GM23338 (cell line): ENCODE data around the gene LANCL3.

ENCODE experiments used
- CREB1 ChIP-seq: fragments of 250-450 bp; sonication (Bioruptor Pico); IDR thresholded peaks from 2 replicates; pipeline ENCODE4 v1.5.0; 2020; ENCODE audit warnings: low read depth, mild to moderate bottlenecking, moderate library complexity
- EZH2 ChIP-seq: fragments of 200-600 bp; sonication (generic); IDR thresholded peaks from one replicate; pipeline ENCODE4 v1.8.0; 2017; ENCODE audit warnings: antibody characterized with exemption, mild to moderate bottlenecking, low read depth; ENCODE audit not compliant: unreplicated experiment
- JUNB ChIP-seq: IDR thresholded peaks from one replicate; pipeline ENCODE4 v1.6.1; 2016; ENCODE audit warnings: antibody characterized with exemption; ENCODE audit not compliant: unreplicated experiment
- NANOG ChIP-seq: IDR thresholded peaks from 2 replicates; pipeline ENCODE4 v1.6.1; 2016; ENCODE audit warnings: antibody characterized with exemption, borderline replicate concordance
- ZNF114 ChIP-seq: fragments of 250-450 bp; sonication (Bioruptor Pico); IDR thresholded peaks from 2 replicates; pipeline ENCODE4 v1.5.0; 2020; ENCODE audit warnings: mild to moderate bottlenecking, moderate library complexity
- TF ChIP-seq, protein P1 (sequence below), 2 experiments: fragments of 200-600 bp in 1 of 2; sonication (generic) in 1 of 2; conservative IDR thresholded peaks; 2 replicates each; pipeline versions ENCODE4 v1.5.1 to v1.6.1; 2016 to 2017; ENCODE audit warnings: antibody characterized with exemption in 2 of 2, low read depth in 2 of 2, mild to moderate bottlenecking in 2 of 2, moderate library complexity in 1 of 2
- TF ChIP-seq, protein P2 (sequence below): fragments of 250-450 bp; sonication (Bioruptor Pico); IDR thresholded peaks from 2 replicates; pipeline ENCODE4 v1.5.0; 2020; ENCODE audit warnings: mild to moderate bottlenecking, moderate library complexity

DNA sequence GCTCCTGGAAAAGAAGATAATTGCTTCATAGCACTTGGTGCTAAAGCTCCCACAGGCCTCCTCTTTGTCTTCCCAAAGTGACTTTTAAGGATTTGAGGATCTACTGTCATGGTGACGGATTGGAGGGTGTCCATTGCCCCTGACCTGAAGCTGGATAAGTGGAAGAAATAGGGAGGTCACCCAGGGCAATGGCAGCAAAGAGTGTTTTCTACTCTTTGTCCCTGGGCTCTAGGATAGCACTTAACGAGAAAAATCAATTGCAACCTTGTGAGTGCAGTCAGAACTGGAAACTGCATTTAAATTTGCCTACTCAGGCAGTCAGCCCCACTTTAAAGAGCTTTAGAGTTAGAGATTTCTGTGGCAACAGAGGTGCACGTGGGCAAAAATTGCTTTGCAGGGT is 70.4 kb downstream of the LANCL3 start:
- TF ChIP-seq EZH2: no peak
- TF ChIP-seq, protein P1, sequence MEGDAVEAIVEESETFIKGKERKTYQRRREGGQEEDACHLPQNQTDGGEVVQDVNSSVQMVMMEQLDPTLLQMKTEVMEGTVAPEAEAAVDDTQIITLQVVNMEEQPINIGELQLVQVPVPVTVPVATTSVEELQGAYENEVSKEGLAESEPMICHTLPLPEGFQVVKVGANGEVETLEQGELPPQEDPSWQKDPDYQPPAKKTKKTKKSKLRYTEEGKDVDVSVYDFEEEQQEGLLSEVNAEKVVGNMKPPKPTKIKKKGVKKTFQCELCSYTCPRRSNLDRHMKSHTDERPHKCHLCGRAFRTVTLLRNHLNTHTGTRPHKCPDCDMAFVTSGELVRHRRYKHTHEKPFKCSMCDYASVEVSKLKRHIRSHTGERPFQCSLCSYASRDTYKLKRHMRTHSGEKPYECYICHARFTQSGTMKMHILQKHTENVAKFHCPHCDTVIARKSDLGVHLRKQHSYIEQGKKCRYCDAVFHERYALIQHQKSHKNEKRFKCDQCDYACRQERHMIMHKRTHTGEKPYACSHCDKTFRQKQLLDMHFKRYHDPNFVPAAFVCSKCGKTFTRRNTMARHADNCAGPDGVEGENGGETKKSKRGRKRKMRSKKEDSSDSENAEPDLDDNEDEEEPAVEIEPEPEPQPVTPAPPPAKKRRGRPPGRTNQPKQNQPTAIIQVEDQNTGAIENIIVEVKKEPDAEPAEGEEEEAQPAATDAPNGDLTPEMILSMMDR (conservative IDR thresholded peaks at IDR 0.05; ENCODE audit: low read depth in 2 of 2): no peak
- TF ChIP-seq ZNF114 (CRISPR knock-in tag): no peak
- TF ChIP-seq CREB1 (CRISPR knock-in tag): no peak
- TF ChIP-seq, protein P2, sequence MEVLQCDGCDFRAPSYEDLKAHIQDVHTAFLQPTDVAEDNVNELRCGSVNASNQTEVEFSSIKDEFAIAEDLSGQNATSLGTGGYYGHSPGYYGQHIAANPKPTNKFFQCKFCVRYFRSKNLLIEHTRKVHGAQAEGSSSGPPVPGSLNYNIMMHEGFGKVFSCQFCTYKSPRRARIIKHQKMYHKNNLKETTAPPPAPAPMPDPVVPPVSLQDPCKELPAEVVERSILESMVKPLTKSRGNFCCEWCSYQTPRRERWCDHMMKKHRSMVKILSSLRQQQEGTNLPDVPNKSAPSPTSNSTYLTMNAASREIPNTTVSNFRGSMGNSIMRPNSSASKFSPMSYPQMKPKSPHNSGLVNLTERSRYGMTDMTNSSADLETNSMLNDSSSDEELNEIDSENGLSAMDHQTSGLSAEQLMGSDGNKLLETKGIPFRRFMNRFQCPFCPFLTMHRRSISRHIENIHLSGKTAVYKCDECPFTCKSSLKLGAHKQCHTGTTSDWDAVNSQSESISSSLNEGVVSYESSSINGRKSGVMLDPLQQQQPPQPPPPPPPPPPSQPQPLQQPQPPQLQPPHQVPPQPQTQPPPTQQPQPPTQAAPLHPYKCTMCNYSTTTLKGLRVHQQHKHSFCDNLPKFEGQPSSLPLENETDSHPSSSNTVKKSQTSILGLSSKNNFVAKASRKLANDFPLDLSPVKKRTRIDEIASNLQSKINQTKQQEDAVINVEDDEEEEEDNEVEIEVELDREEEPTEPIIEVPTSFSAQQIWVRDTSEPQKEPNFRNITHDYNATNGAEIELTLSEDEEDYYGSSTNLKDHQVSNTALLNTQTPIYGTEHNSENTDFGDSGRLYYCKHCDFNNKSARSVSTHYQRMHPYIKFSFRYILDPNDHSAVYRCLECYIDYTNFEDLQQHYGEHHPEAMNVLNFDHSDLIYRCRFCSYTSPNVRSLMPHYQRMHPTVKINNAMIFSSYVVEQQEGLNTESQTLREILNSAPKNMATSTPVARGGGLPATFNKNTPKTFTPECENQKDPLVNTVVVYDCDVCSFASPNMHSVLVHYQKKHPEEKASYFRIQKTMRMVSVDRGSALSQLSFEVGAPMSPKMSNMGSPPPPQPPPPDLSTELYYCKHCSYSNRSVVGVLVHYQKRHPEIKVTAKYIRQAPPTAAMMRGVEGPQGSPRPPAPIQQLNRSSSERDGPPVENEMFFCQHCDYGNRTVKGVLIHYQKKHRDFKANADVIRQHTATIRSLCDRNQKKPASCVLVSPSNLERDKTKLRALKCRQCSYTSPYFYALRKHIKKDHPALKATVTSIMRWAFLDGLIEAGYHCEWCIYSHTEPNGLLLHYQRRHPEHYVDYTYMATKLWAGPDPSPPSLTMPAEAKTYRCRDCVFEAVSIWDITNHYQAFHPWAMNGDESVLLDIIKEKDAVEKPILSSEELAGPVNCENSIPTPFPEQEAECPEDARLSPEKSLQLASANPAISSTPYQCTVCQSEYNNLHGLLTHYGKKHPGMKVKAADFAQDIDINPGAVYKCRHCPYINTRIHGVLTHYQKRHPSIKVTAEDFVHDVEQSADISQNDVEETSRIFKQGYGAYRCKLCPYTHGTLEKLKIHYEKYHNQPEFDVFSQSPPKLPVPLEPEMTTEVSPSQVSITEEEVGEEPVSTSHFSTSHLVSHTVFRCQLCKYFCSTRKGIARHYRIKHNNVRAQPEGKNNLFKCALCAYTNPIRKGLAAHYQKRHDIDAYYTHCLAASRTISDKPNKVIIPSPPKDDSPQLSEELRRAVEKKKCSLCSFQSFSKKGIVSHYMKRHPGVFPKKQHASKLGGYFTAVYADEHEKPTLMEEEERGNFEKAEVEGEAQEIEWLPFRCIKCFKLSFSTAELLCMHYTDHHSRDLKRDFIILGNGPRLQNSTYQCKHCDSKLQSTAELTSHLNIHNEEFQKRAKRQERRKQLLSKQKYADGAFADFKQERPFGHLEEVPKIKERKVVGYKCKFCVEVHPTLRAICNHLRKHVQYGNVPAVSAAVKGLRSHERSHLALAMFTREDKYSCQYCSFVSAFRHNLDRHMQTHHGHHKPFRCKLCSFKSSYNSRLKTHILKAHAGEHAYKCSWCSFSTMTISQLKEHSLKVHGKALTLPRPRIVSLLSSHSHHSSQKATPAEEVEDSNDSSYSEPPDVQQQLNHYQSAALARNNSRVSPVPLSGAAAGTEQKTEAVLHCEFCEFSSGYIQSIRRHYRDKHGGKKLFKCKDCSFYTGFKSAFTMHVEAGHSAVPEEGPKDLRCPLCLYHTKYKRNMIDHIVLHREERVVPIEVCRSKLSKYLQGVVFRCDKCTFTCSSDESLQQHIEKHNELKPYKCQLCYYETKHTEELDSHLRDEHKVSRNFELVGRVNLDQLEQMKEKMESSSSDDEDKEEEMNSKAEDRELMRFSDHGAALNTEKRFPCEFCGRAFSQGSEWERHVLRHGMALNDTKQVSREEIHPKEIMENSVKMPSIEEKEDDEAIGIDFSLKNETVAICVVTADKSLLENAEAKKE (CRISPR knock-in tag): no peak
- TF ChIP-seq JUNB: no peak
- TF ChIP-seq NANOG: no peak
